Measurements from ENCODE around the gene LOC101059915.
A peak's percentile ranks its signal among the peaks of the same experiment; 100 is the strongest.
"Not testable (repeated sequence)": the region's sequence is repeated elsewhere in the genome, so short reads cannot be mapped to it uniquely, and the experiment has no call there.

The LOC101059915 gene

DNA sequence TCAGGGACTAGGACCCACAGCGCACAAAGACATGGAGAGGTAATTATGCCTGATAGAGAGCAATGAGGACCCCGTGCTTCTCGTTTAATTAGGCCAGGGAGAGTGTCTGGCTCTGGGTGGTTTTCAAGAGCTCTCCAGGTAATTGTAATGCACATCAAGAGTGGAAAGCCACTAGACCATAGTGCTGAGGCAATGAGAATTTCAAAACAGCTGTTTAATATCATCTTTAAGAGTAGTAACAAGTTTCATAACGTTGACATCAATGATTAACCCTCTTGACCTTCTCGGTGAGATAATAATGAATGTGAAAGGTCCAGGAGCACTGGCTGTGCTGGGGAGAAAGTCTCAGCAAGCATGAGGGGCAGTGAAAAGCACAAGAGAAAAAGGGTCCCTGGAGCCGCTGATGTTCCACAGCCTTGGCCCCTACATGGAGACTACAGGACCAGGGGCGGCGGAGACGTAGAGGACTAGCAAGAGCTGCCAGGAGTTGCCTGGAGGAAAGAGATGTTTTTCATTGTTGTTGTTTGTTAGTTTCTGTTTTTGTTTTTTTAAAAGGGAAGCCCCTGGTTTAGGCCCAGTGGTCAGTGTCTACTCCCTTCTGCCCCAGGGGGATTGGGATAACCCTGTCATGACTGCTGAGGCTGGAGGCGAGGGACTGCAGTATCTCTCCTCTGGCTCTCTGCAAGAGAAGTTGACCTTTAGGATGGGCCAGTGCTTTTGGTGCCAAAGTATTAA is 34.3 kb upstream of the LOC101059915 start:
- Mint-ChIP-seq H3K4me1 (peaks cover 32% of the 10 kb centered on the region), H3K36me3 (no peaks in the 10 kb centered on the region)

DNA sequence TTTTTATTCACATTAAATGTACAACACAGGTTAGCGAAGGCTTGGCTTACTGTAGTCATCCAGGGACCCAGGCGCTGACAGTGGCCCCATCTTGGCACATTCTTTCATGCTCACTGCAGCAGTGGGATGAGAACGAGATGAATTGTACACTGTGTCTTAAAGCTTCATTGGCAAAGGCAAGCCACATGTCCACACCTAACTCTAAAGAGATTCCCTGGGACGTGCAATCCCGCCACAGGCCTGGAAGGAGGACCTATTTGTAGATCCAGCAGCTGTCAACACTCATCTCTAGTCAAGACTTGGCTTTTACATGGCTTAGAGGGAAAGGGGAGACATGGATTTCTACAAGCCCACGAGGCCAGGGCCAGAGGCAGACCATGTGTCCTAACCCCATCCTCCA is 33.0 kb upstream of the LOC101059915 start:
- H3K27ac Mint-ChIP-seq: no peak overlapping the region
- DNase-seq: no peak
- no peak overlapping the region for H3K4me3 Mint-ChIP-seq
- no peaks in the 10 kb centered on the region for H3K36me3 Mint-ChIP-seq
- H3K4me1 Mint-ChIP-seq: peaks cover 30% of the 10 kb centered on the region
- no peaks in the 10 kb centered on the region for H3K27me3 Mint-ChIP-seq
- H3K9me3 Mint-ChIP-seq: no peaks in the 10 kb centered on the region

More for the DNA sequence above, 34.3 kb upstream of the LOC101059915 start:
- Mint-ChIP-seq H3K9me3 (no peaks in the 10 kb centered on the region), H3K27me3 (no peaks in the 10 kb centered on the region), H3K4me3 (no peak overlapping the region), H3K27ac (no peak overlapping the region)
- DNase-seq: no peak

DNA sequence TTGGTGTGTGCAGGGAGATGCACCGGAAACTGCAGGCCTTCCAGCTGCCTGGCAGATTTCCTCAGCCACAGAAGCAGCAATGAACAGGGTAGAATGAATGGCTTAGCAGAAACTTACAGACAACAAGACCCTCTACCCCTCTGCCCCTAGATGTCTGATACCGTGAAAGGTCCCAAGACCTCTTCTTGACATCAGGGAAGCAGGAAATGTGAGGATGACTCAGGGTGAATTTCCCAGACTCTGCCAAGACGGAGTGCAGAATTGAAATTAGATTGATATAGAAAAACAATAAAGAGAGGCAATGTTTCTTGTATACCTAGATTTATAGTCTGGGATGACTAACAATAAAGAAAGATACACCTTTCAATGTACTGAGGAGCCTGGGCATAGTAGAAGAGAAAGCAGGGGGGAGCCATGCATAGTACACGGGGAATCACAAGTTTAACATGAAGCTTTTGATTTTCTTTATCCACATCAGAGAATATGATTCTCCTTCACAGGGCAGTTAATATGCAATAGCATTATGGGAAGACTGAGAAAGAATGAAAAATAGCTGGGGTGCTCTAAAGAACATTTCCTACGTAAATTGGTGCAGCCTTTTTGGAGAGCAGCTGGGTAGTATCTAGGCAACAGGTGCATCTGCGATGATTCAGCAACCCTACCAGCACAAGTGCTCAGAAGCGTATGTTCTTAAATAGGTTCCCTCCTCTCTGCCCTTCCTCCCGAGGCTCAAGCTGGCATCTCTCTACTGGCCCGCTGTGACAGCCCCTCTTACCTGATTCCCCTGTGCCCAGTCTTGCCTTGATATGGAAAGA is 30.7 kb upstream of the LOC101059915 start:
- H3K36me3 Mint-ChIP-seq: no peaks in the 10 kb centered on the region
- H3K9me3 Mint-ChIP-seq: no peaks in the 10 kb centered on the region
- no peaks in the 10 kb centered on the region for H3K27me3 Mint-ChIP-seq
- DNase-seq: no peak
- peaks cover 26% of the 10 kb centered on the region for H3K4me1 Mint-ChIP-seq
- H3K4me3 Mint-ChIP-seq: peak overlapping the region; percentile 22
- no peak overlapping the region for H3K27ac Mint-ChIP-seq

DNA sequence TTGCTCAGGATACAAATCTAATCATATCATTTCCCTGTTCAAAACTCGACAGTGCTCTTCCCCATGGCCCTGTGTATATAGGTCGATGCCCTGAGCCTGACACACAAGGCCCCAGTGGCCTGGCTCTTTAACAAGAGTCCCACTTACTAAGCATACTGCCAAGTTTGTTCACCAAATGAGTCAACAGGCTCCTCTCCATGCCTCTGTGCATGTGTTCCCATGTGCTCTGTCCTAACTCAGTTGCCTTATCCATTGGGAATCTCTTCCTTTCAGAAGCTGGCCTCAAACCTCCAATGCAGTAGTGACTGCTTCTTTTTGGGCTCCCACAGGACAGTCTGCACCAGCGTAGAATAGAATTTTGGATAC is 30.1 kb upstream of the LOC101059915 start:
- H3K27ac Mint-ChIP-seq: no peak overlapping the region
- peak overlapping the region; percentile 22 for H3K4me3 Mint-ChIP-seq
- H3K4me1 Mint-ChIP-seq: peaks cover 26% of the 10 kb centered on the region
- H3K9me3 Mint-ChIP-seq: no peaks in the 10 kb centered on the region
- no peaks in the 10 kb centered on the region for H3K36me3 Mint-ChIP-seq
- no peak for DNase-seq
- no peaks in the 10 kb centered on the region for H3K27me3 Mint-ChIP-seq

DNA sequence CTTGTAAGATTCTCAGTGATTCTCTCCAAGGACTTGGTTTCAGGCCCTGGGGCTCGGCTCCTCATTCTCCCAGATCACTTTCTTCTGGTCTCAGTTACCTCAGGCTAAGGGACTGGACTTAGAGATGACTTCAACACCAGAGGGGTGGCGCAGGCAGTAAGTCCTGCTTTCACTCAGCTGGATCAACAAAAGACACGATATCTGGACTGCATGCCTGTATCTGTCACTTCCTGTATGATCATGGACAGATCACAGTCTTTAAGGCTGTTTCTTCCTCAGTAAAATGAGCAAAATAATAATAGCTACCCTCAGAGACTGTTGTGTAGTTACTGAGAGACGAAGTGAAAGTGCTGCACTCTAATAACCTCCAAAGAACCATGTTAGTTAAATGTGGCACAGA is 29.5 kb upstream of the LOC101059915 start:
- no peak overlapping the region for H3K27ac Mint-ChIP-seq
- H3K36me3 Mint-ChIP-seq: no peaks in the 10 kb centered on the region
- H3K4me1 Mint-ChIP-seq: peaks cover 24% of the 10 kb centered on the region
- H3K27me3 Mint-ChIP-seq: no peaks in the 10 kb centered on the region
- no peak overlapping the region for H3K4me3 Mint-ChIP-seq
- no peak for DNase-seq
- no peaks in the 10 kb centered on the region for H3K9me3 Mint-ChIP-seq

DNA sequence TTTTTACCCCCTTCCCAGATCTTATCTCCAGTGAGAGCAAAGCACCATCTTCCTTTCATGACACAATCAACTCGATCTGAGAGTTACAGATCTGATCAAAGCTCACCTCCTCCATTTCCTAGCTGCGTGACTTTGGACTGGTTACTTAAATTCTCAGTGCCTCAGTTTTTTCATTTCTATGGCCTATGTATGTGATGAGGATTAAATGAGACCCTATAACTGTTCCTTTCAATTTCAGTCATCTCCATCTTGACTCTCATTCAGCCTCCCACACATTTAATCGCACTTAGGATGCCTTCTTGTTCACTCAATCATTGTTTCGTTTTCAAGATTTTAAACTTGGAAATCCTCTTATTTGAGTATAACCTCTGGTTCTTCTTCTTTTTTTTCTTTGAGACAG is 28.9 kb upstream of the LOC101059915 start:
- Mint-ChIP-seq H3K4me1 (peaks cover 19% of the 10 kb centered on the region), H3K9me3 (no peaks in the 10 kb centered on the region), H3K27me3 (no peaks in the 10 kb centered on the region), H3K4me3 (no peak overlapping the region), H3K27ac (no peak overlapping the region), H3K36me3 (no peaks in the 10 kb centered on the region)
- DNase-seq: no peak

DNA sequence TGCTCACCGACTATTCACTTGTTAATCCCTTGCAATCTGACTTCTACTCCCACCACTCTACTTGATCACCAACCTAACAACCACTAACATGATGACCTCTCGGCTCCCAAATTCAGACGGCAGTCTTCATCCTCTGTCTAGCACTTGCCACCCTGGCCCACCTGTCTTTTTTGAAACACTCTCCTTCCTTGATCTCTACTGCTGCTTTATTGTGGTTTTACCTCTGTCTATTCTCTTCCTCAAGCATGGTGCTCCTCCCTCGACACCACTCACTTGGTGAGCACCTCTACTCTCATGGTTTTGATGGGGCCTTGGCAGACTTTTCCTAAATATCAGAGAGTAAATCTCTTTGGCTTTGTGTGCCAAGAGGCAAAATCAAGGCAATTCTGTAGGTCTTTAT is 27.3 kb upstream of the LOC101059915 start:
- peaks cover 13% of the 10 kb centered on the region for H3K4me1 Mint-ChIP-seq
- no peak for DNase-seq
- no peak overlapping the region for H3K4me3 Mint-ChIP-seq
- H3K27ac Mint-ChIP-seq: no peak overlapping the region
- no peaks in the 10 kb centered on the region for H3K9me3 Mint-ChIP-seq
- no peaks in the 10 kb centered on the region for H3K36me3 Mint-ChIP-seq
- H3K27me3 Mint-ChIP-seq: no peaks in the 10 kb centered on the region

DNA sequence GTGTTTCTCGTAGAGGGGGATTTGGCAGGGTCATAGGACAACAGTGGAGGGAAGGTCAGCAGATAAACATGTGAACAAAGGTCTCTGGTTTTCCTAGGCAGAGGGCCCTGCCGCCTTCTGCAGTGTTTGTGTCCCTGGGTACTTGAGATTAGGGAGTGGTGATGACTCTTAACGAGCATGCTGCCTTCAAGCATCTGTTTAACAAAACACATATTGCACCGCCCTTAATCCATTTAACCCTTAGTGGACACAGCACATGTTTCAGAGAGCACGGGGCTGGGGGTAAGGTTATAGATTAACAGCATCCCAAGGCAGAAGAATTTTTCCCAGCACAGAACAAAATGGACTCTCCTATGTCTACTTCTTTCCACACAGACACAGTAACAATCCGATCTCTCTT is 22.9 kb upstream of the LOC101059915 start:
- not testable (repeated sequence) for H3K4me1 Mint-ChIP-seq, H3K27ac Mint-ChIP-seq, DNase-seq, H3K4me3 Mint-ChIP-seq, H3K9me3 Mint-ChIP-seq, H3K36me3 Mint-ChIP-seq, H3K27me3 Mint-ChIP-seq

DNA sequence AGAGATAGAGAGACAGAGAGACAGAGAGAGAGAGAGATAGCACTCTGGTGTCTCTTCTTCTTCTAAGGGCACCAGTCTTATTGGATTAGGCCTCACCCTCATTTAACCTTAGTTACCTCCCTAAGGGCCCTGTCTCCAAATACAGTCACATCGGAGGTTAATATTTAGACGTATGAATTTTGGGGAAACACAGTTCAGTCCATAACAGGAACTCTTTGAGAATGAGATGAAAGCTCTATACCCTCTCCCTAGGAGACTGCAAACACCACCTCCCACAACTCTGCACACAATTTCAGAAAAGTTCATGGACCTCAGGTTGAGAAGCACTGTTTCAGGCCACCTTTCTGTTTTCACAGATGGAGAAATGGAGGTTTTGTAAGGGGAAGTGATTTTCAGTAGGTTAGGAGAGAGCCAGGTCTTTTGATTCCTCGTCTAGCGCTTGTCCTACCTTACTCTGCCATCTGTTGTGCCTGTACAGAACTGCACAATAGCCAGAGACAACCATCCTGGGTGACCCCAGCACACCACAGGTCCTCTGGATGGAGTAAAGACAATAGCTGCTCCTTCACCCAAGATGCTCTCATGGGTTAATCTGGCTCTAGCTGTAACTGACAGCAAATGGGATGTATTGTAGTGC is 16.9 kb upstream of the LOC101059915 start:
- peaks cover 2% of the 10 kb centered on the region for H3K36me3 Mint-ChIP-seq
- no peaks in the 10 kb centered on the region for H3K27me3 Mint-ChIP-seq
- no peak overlapping the region for H3K4me3 Mint-ChIP-seq
- H3K27ac Mint-ChIP-seq: no peak overlapping the region
- H3K4me1 Mint-ChIP-seq: peaks cover 19% of the 10 kb centered on the region
- no peaks in the 10 kb centered on the region for H3K9me3 Mint-ChIP-seq
- peak; percentile 22 for DNase-seq

DNA sequence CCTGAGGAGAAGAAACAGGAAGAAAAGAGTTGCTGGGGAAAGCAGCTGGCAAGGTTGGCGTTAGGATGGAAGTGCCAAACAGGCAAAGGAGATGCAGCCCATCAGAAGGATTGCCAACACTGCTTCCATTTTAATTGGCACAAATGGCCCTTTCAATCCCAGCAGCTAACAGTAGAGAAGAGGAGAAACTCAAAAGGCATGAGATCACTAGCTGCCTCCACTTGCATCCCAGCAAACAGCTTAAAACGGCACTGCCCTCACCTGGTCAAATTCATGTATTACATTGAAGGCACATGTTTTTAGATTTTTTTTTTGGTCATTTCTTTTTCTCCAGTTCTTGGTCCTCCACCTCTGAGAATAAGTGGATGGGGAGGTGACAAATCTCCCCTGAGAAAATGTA is 14.9 kb upstream of the LOC101059915 start:
- H3K4me1 Mint-ChIP-seq: peaks cover 26% of the 10 kb centered on the region
- H3K36me3 Mint-ChIP-seq: peaks cover 2% of the 10 kb centered on the region
- peaks cover 1% of the 10 kb centered on the region for H3K9me3 Mint-ChIP-seq
- no peak overlapping the region for H3K4me3 Mint-ChIP-seq
- H3K27me3 Mint-ChIP-seq: peaks cover 3% of the 10 kb centered on the region
- DNase-seq: peak; percentile 46
- H3K27ac Mint-ChIP-seq: no peak overlapping the region

DNA sequence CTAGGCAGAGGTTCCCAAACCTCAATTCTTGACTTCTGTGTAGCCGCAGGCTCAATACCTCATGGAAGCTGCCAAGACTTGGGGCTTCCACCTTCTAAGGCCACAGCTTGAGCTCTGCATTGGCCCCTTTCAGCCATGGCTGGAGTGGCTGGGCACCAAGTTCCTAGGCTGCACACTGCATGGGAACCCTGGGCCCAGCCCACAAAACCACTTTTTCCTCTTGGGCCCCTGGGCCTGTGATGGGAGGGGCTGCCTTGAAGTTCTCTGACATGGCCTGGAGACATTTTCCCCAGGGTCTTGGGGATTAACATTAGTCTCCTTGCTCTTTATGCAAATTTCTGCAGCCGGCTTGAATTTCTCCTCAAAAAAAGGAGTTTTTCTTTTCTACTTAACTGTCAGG is 14.0 kb upstream of the LOC101059915 start:
- peaks cover 3% of the 10 kb centered on the region for H3K27me3 Mint-ChIP-seq
- H3K27ac Mint-ChIP-seq: no peak overlapping the region
- peaks cover 24% of the 10 kb centered on the region for H3K4me1 Mint-ChIP-seq
- no peak for DNase-seq
- peaks cover 2% of the 10 kb centered on the region for H3K36me3 Mint-ChIP-seq
- H3K9me3 Mint-ChIP-seq: peaks cover 1% of the 10 kb centered on the region
- H3K4me3 Mint-ChIP-seq: no peak overlapping the region

DNA sequence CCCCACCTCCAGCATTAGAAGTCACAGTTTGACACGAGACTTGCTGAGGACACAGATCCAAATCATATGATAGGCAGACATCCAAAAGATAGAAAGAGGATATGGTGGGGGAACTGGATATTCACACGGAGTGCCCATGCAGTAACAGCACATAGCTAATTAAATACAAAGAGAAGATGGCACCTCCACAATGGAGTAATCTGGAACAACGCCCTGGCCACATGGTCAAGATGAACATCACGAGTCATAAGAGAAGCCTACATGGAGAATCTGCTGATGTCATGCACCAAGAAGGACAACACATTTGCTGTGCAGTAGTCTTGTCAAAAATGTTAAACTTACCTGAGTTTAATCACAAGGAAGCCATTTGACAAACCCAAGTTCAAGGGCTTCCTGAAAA is 10.1 kb upstream of the LOC101059915 start:
- H3K36me3 Mint-ChIP-seq: no peaks in the 10 kb centered on the region
- H3K4me3 Mint-ChIP-seq: no peak overlapping the region
- no peak overlapping the region for H3K27ac Mint-ChIP-seq
- peaks cover 3% of the 10 kb centered on the region for H3K27me3 Mint-ChIP-seq
- DNase-seq: no peak
- H3K9me3 Mint-ChIP-seq: peaks cover 1% of the 10 kb centered on the region
- peaks cover 16% of the 10 kb centered on the region for H3K4me1 Mint-ChIP-seq

DNA sequence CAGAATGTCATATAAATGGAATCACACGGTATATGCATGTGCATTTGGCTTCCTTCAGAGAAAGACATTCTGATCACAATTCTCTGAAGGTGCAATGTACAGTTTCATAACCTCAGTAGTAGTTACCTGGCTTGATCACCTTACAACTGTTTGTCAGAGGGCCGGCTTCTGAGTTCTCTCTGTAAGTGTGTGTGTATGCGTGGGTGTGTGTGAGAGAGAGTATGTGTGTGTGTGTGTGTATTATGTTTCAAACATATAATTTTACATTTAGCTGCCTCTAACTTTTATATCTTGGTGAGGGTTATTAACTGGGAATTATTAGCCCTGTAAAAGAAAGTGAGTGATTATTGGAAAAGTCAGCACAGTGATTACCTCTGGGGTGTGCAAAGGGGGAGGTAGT is 8.0 kb upstream of the LOC101059915 start:
- H3K9me3 Mint-ChIP-seq: peaks cover 1% of the 10 kb centered on the region
- no peak overlapping the region for H3K27ac Mint-ChIP-seq
- peaks cover 27% of the 10 kb centered on the region for H3K4me1 Mint-ChIP-seq
- peaks cover 3% of the 10 kb centered on the region for H3K27me3 Mint-ChIP-seq
- DNase-seq: no peak
- H3K4me3 Mint-ChIP-seq: no peak overlapping the region
- no peaks in the 10 kb centered on the region for H3K36me3 Mint-ChIP-seq

DNA sequence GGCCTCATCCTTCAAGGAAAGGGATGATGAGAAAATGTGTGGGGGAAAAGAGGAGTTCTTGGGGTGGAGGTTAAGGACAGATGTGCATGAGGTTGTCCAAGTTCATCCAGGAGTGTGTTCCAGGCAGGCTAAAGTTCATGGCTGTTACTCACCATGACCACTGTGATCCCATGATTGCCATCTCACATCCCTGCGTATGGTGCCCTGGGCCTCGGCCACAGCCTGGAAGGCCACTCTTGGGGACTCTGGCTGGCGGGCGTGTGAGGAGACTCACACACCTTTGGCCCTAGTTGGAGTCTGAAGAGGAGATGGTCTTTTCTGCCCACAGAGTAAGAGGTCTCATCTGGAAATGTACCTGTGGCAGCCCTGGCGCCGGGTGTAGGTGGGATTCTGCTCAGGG is 7.4 kb upstream of the LOC101059915 start:
- Mint-ChIP-seq H3K36me3 (no peaks in the 10 kb centered on the region), H3K27ac (no peak overlapping the region), H3K4me3 (no peak overlapping the region), H3K27me3 (peaks cover 3% of the 10 kb centered on the region), H3K4me1 (peaks cover 30% of the 10 kb centered on the region), H3K9me3 (peaks cover 1% of the 10 kb centered on the region)
- no peak for DNase-seq

DNA sequence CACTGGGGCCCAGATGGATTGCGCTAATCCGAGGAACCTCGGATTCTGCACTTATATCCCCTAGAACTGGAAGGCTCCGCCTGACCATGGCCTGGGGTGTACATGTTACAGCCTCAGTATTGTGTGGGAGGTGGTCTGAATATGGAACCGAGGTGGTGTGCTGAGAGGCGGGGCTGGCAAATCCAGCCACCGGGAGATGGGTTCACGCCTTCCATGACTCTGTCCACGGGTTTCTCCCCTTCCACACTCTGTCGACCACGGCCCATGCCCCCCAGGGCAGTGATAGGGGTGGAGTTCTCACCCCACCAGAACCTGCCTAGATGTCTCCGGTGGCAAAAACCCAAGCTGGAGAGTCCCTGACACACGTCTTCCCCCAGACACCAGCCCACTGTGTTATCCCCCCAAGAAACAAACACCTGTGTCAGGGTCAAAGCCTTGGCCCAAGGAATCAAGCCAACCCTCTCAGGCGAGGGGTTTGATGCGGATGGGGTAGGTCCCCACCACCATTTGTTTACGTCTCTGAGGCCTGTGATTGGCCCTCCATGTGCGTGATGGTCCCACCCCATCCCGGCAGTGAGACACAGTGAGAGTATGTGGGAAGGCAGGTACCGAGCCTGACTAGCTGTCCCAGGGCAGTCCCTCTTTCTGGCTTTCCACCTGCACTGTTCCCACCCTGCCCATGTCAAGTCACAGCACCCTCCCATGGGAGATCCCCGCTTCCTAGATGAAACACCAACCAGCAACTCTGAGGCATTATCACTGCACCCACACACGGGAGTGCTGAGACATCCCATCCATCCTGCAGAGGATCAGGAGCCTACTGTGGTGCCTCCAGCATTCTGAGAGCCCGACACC is 6.6 kb upstream of the LOC101059915 start:
- Mint-ChIP-seq H3K9me3 (peaks cover 1% of the 10 kb centered on the region), H3K4me3 (no peak overlapping the region), H3K27ac (peak overlapping the region; percentile 51), H3K36me3 (no peaks in the 10 kb centered on the region), H3K4me1 (peaks cover 31% of the 10 kb centered on the region), H3K27me3 (peaks cover 3% of the 10 kb centered on the region)
- DNase-seq: no peak

All from activated naive CD8-positive, alpha-beta T cell treated with anti-CD3 and anti-CD28 coated beads for 36 hours (primary cell).